Hematopoietic multipotent progenitor cell treated with erythropoietin and hydrocortisone succinate and interleukin-3 and kit ligand, for 8 days (in vitro differentiated cells): ENCODE data around the gene DHX38.
A peak's percentile ranks its signal among the peaks of the same experiment; 100 is the strongest.

Experiments used
- DNase-seq: peaks from one replicate; pipeline ENCODE4 v3.0.0-alpha.2; 2015

DHX38 gene

GRCh38 chr16:72084445-72084844 is 9.2 kb upstream of the DHX38 start:
- no peak for DNase-seq

GRCh38 chr16:72085002-72085401 is 8.6 kb upstream of the DHX38 start:
- DNase-seq, result no peak

- DNase-seq, result no peak
Observed at GRCh38 chr16:72091217-72091616, 2.4 kb upstream of the DHX38 start.

- peak; percentile 54 for DNase-seq
Observed at GRCh38 chr16:72092832-72093447, 707 bp upstream of the DHX38 start.

GRCh38 chr16:72094266-72094610 is 591 bp downstream of the DHX38 start:
- peak; percentile 53 for DNase-seq

- no peak for DNase-seq
Observed at GRCh38 chr16:72098936-72099335, 5.3 kb downstream of the DHX38 start.

- DNase-seq, result peak; percentile 81
Observed at GRCh38 chr16:72099377-72099818, 5.8 kb downstream of the DHX38 start.

- DNase-seq, result no peak
Observed at GRCh38 chr16:72101195-72101594, 7.5 kb downstream of the DHX38 start.

GRCh38 chr16:72104905-72105304 is 11.3 kb downstream of the DHX38 start:
- no peak for DNase-seq

- no peak for DNase-seq
Observed at GRCh38 chr16:72105978-72106377, 12.3 kb downstream of the DHX38 start.

GRCh38 chr16:72107371-72107770 is 13.7 kb downstream of the DHX38 start:
- DNase-seq, result no peak

GRCh38 chr16:72108353-72109102 is 14.9 kb downstream of the DHX38 start:
- no peak for DNase-seq

- DNase-seq, result no peak
Observed at GRCh38 chr16:72109300-72109699, 15.7 kb downstream of the DHX38 start.

GRCh38 chr16:72109966-72110530 is 16.4 kb downstream of the DHX38 start:
- DNase-seq, result no peak

GRCh38 chr16:72110662-72111615 is 17.3 kb downstream of the DHX38 start:
- DNase-seq, result no peak

- DNase-seq, result no peak
Observed at GRCh38 chr16:72111657-72112451, 18.2 kb downstream of the DHX38 start.

GRCh38 chr16:72112452-72112792 is 18.8 kb downstream of the DHX38 start:
- no peak for DNase-seq

- DNase-seq, result no peak
Observed at GRCh38 chr16:72112906-72113615, 19.4 kb downstream of the DHX38 start.

GRCh38 chr16:72113616-72113945 is 19.9 kb downstream of the DHX38 start:
- no peak for DNase-seq

GRCh38 chr16:72120026-72120425 is 26.4 kb downstream of the DHX38 start:
- no peak for DNase-seq

GRCh38 chr16:72122308-72122707 is 28.7 kb downstream of the DHX38 start:
- DNase-seq, result no peak

GRCh38 chr16:72122916-72123315 is 29.3 kb downstream of the DHX38 start:
- DNase-seq, result no peak
